Stimulated activated CD8-positive, alpha-beta memory T cell treated with anti-CD3 and anti-CD28 coated beads, Interleukin-2, amount 100 ng/mL, for 48 hours (primary cell): ENCODE measurements around the gene ASB5.
"Not testable (repeated sequence)": the region's sequence is repeated elsewhere in the genome, so short reads cannot be mapped to it uniquely, and the experiment has no call there.

Experiments used
- DNase-seq, 2 donors: peaks; one replicate each; pipeline ENCODE4 v3.0.0-alpha.2; 2020; ENCODE audit warnings: low read depth in 2 of 2

ASB5 gene

DNA sequence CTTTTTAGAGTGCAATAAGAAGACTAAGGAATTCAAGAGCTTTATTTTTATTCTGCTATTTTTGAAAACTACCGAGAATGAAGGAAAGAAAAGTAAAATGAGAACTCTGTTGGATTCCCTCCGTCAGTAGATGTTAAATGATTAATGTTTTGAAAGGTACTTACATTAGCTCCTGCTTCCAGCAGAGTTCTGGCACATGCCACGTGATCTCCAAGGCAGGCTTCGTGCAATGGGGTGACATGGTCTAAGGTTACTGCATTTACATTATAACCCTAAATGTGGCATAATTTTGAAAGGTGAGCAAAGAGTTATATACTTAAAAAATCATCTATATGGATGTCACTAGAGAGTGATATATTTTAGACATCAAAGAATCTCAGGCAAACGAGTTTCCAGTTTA is 46.9 kb downstream of the ASB5 start:
- DNase-seq = no peak

DNA sequence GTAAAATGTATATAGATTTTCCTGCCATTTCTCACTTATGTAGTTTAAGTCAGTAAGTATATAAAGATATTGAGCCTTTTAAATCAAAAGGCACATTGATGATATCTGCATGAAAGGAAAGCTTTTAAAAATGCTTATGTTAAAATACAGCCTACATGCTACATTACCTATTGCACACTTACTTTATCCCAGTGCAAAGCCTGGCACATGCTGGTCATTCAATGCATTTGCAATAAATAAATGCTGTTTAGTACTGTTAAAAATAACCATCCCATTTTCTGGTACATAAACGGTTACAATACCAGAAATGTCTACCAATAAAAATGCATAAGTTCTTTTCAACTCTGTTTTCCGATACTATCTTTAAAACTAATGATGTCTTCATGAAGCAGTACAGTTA is 51.5 kb downstream of the ASB5 start:
- DNase-seq = no peak

- DNase-seq = not testable (repeated sequence)
Observed at GRCh38 chr4:176212351-176212750, 56.7 kb downstream of the ASB5 start.

DNA sequence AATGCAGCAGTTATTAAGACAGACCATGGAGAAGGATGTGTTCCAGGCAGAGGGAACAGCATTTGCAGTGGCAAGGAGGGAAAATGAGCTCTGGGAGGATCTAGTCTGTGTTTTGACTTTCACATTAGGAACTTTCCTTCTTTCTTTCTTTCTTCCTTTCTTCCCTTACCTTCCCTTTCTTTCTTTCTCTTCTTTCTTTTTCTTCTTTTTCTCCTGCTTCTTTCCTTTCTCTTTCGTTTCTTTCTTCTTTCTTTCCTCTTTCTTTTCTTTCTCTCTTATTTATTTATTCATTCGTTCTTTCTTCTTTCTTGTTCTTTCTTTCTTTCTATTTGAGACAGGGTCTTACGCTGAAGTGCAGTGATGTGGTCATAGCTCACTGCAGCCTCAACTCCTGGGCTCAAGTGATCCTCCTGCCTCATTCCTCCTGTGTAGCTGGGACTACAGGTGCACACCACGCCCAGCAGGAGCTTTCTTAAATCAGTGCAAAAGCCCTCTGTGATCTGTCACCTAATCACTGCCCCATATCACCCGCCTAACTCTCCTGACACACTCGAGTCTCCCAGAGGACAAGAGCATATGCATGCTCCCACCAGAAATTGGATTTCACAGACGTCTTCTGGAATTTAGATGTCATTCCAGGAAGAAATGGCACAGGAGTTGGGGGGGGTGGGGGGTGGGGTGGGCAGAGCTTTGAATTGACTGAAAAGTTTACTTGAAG is 58.3 kb downstream of the ASB5 start:
- DNase-seq = no peak

DNA sequence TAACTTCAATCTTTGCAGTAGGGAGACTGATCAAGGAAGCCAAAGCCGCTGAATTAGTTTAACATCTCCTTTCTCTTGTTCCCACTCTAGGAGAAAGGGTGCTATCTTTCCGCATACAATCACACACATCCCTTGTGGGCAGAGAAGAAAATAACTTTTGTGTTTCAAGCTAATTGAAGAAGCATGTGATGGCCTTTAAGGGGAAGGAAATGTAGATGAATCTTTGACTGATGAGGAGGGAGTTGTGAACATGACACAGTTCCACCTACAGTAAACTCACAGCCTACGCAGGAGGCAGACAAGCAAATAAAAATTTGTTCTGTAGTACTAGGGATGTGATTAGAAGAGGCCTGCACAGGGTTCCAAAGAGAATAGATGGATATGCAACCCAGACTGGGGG is 58.9 kb downstream of the ASB5 start:
- no peak for DNase-seq

DNA sequence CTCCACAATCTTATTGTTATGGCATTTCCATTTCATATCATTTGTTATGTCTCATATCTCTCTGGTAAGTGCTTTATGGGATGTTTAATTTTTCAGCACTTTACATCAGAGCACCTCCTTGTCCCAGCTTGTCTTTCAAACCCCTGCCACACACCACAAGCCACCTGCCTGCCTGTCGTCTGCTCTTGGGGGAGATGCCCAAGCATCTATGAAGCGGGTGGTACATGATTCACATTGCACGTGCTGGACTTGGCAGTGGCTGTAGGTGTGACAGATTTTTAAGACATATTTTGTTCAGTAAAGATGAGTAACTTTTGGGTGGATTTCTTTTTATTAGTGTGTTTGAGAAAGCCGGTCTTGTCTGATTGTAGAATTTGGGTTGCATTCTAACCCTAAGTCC is 59.5 kb downstream of the ASB5 start:
- no peak for DNase-seq

GRCh38 chr4:176207839-176208238 is 61.2 kb downstream of the ASB5 start:
- no peak for DNase-seq

DNA sequence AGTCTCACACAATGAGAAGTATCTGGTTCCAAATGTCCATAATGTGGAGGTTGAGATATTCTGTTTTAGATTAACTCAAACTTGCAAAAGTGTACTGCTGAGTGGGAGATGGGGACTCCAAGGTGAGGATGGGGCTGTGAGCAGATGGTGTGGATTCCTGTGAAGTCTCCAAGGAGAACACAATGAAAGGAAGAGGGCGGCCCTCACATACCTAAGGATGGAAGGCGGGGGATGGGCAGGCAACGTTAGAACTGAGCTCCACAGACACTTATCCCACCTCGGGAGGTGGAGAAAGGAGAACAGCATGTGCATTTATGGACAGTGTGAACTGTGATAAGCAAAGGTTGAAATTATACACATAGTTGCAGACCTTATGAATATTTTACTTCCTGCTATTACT is 63.7 kb downstream of the ASB5 start:
- DNase-seq = no peak

DNA sequence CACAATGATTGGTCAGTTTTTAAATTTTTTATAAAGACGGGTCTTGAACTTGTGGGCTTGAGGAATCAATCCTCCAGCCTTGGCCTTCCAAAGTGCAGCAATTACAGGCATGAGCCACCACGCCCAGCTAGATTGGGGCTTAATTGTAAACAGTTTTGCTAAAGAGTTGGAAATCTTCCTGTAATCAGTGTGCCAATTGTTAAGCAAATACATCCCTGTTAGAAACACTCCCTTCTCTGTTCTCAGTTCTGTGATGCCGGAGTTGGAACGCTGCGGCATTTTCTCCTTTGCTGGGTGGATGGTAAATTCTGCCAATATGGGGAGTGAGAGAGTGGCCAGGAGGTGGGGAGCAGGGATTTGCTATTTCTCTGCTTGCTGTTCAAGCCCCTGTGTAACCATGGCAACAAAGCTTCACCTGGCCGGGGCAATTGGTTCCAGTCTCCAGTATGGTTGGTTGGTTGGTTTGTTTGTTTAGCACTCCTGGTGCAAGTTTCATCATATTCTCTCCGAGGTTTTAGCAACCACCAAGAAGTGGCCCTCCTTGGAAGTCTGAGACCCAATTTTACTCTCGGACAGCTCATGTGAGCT is 70.6 kb downstream of the ASB5 start:
- DNase-seq = no peak

DNA sequence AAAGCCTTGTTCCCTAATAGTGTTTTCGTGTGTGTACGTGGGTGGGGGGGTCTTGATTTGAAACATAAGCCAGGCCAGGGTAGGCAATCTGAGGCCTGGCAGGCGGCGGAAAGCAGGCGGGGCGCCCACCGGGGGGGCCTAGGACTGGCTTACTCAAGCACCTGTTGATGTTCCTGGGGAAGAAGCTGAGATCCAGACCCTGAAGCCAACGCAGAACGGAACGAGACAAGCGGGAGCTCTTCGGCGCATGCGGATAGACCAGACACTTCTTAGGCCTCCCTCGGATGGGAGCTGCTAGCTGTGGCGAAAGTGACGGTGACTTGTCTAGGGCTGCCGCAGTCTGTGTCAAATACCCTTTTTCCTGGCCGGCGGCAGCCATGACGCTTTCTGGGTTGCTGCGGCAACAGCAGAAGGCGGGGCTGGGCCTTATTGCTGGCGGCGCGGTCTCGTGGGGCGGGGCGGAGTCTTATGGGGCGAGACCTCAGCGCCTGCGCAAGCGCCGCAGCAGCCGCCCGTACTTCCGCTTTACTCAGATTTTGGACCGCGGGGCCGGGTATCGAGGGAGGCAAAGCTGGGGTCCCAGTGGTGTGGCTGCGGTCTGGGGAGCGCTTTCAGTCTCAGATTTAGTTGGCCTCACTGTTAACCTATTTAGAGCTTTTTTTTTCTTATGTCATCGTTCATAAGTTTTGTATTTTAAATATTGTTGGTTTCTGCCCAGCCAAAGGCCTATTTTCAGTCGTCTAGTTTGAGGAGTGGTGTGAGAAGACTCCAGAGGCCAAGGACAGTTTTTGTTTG is 73.6 kb downstream of the ASB5 start, which contains the start of gene SPATA4:
TSS of gene SPATA4 (minus strand) at position 402 of the 795 bp plus-strand sequence. CDS start at position 379, 23 bp downstream.
- DNase-seq = peak; percentile 90 to 92

- DNase-seq = peak in 1 of 2 donors; percentile 15
Observed at GRCh38 chr4:176193938-176194337, 75.1 kb downstream of the ASB5 start.

- no peak for DNase-seq
Observed at GRCh38 chr4:176193126-176193525, 75.9 kb downstream of the ASB5 start.

DNA sequence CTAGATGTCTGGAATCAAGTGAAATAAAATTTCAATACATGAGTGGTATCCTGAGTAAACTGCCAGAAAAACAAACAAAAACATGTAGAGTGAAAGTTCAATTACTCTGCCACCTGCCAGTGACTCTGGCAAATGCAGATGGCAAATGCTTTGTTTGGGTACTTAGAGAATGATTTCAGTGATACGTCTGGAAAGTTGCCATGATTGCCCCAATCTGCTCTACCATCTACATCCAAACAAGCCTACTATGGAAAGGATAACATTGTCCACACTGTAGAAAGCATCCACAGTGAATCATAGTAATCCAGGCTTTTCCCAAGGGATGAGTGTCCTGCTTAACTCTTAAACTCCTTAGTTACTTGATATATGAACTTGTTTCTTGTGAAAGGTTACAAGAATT is 77.0 kb downstream of the ASB5 start:
- DNase-seq = no peak

GRCh38 chr4:176189891-176190795 is 78.9 kb downstream of the ASB5 start:
- no peak for DNase-seq

DNA sequence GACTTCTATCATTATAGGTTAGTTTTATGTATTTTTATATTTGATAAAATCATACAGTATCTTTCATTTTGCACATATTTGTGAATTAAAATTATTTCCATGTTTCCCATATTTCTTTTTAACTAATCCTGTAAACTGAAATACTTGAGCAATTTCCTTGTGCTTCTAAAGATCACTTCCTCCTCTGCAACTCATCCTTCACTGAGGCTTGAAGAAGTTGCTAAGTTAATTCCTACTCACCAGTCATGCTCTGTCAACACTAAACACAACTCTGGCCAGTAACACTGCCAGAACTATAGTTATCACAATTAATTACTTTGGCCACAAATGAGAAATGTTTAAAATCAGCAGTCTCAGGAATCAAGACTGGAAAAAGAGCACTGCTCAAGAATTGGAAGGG is 80.4 kb downstream of the ASB5 start:
- no peak for DNase-seq

GRCh38 chr4:176187624-176188023 is 81.4 kb downstream of the ASB5 start:
- no peak for DNase-seq

GRCh38 chr4:176186671-176187395 is 82.2 kb downstream of the ASB5 start:
- DNase-seq = no peak

DNA sequence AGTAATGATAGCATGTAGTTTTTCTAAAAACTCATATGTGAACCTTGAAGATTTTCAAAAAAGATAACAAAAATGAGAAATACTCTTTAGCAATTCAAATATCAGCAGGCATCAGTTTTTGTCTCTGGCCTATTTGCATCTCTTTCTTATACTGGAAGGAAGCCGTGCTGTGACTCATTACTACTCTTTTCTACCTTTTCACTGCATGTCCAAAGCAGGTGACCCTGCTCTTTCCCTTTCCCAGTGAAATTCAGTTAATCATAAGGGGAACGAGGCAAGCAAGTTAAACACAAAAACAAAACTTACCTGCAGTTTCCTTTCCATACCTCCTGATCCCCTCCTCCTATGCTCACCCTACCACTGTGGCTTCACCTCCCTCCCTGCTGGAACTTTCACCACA is 83.0 kb downstream of the ASB5 start:
- no peak for DNase-seq

DNA sequence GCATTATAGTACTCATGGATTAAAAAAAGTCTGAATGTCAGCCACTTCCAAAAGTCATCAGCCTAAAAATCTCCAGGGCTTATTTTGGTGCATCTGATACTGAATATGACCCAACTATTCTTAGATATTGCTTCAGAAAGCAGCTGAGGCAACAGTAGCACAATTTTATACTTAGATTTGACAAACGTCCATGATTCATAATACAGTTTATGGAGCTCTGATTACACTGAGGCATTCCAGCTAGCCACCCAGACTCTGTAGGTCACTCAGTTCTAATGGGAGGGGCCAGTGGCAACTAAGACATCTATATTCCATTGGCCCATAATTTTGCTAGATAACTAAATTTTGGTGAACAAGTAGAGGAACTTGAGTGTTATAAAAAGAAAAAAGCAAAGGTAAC is 84.0 kb downstream of the ASB5 start:
- DNase-seq = no peak
